Measurements from ENCODE around the gene THEM4.

DNA sequence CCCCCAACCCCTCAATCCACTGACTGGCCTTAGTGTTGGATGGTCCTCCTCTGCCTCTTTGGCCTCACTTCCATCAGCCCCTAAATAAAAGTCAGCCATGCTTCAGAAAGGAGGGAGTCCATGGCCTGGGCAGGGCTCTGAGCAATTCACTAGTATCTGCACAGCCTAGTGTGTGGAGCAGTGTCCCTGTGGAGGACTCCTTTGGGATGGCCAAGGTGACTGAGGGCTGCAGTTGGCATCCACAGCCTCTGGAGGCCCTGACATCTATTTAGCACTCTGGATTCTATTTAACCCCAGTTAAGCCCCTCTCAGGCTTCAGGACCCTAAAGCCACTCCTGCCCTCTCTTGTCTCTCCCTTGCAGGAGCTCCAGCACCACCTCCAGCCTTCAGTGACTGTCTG is 59.4 kb downstream of the THEM4 start:
- TF ChIP-seq, protein P1, sequence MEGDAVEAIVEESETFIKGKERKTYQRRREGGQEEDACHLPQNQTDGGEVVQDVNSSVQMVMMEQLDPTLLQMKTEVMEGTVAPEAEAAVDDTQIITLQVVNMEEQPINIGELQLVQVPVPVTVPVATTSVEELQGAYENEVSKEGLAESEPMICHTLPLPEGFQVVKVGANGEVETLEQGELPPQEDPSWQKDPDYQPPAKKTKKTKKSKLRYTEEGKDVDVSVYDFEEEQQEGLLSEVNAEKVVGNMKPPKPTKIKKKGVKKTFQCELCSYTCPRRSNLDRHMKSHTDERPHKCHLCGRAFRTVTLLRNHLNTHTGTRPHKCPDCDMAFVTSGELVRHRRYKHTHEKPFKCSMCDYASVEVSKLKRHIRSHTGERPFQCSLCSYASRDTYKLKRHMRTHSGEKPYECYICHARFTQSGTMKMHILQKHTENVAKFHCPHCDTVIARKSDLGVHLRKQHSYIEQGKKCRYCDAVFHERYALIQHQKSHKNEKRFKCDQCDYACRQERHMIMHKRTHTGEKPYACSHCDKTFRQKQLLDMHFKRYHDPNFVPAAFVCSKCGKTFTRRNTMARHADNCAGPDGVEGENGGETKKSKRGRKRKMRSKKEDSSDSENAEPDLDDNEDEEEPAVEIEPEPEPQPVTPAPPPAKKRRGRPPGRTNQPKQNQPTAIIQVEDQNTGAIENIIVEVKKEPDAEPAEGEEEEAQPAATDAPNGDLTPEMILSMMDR (conservative IDR thresholded peaks at IDR 0.05): no peak
- TF ChIP-seq EZH2 (IDR thresholded peaks at IDR 0.05; ENCODE audit: low read depth): no peak
